ENCODE data around the gene SF3A1. TPM values are rescaled to one million over a fixed set of nuclear protein-coding genes. Genes with fewer than 3 reads are reported as not detected.

SF3A1 gene
- total and polyA plus RNA-seq, 2 of the 13 experiments (the other 11 are each of a cell fraction or from before 2014, with no cell fraction given), result 10.0 to 22.0 TPM

GRCh38 chr22:30310881-30311771 lies 45.6 kb downstream of the SF3A1 start:
- Histone ChIP-seq H3K4me2 (ENCODE audit: low read depth, low read length) (no peak overlapping the region), H3K27me3 (ENCODE audit: control insufficient read depth in 1 of 2, insufficient read depth in 2 of 2, low read length in 2 of 2) (no peaks in the 10 kb centered on the region), H4K20me1 (ENCODE audit: insufficient read depth, low read length) (no peaks in the 10 kb centered on the region), H3K4me3 (replicated peaks in 1 of 3; ENCODE audit: insufficient read depth in 1 of 3, low read depth in 2 of 3, low read length in 3 of 3) (no peak overlapping the region), H3K79me2 (ENCODE audit: insufficient read depth, low read length) (no peaks in the 10 kb centered on the region), H2AFZ (ENCODE audit: low read length) (no peak overlapping the region), H3K9ac (ENCODE audit: insufficient read depth, low read depth, low read length) (no peak overlapping the region), H3K27ac (ENCODE audit: extremely low read length, insufficient read depth, low read length) (no peak overlapping the region), H3K4me1 (ENCODE audit: insufficient read depth, low read length) (peaks cover 10% of the 10 kb centered on the region), H3K9me3 (ENCODE audit: low read length) (no peaks in the 10 kb centered on the region), H3K36me3 (replicated peaks in 1 of 2; ENCODE audit: control insufficient read depth in 1 of 2, insufficient read depth in 2 of 2, low read length in 2 of 2) (no peaks in the 10 kb centered on the region)
- DNase-seq (ENCODE audit: low spot score), result no peak
- POLR2A ChIA-PET, result interaction anchor here (0.6 to 1.1 kb wide), 2 partner anchors 46 to 97 kb away, joined by 3 read pairs; partner anchors contain the start of genes CCDC157 and SF3A1
- 94% methylated on average over 6 of the region's 8 CpGs for WGBS (ENCODE audit: low lambda C conversion rate)
- CTCF ChIA-PET (ENCODE audit: low intra/inter-chr PET ratio, low total read pairs), result no interaction called here
- no peak for FAIRE-seq
- in situ Hi-C loops (cut with HindIII; ENCODE audit: extremely low pct_ligation_motif_present, low pct_unique_long_range_greater_than_20kb) (no loop called here), intact Hi-C loops (cut with micrococcal nuclease; ENCODE audit: unreplicated experiment) (no loop called here)
- BruUV-seq (replicated peaks), result no TSS peak
- TF ChIP-seq ZMYM2 (CRISPR knock-in tag; IDR thresholded peaks at IDR 0.05) (no peak), TCF7 (IDR thresholded peaks at IDR 0.05; ENCODE audit: low read depth) (no peak), USF2 (IDR thresholded peaks at IDR 0.05; ENCODE audit: low read depth, low read length) (no peak), USF2 (CRISPR knock-in tag; IDR thresholded peaks at IDR 0.05; ENCODE audit: borderline replicate concordance) (no peak), RNF2 (conservative IDR thresholded peaks at IDR 0.05; ENCODE audit: low read depth) (no peak), MLLT10 (CRISPR knock-in tag; IDR thresholded peaks at IDR 0.05) (no peak), HHEX (CRISPR knock-in tag; IDR thresholded peaks at IDR 0.05) (no peak), ZZZ3 (CRISPR knock-in tag; IDR thresholded peaks at IDR 0.05; ENCODE audit: borderline replicate concordance) (no peak), ZNF746 (CRISPR knock-in tag; IDR thresholded peaks at IDR 0.05) (no peak), HCFC1 (IDR thresholded peaks at IDR 0.05; ENCODE audit: low read depth, low read length) (no peak), SMYD3 (CRISPR knock-in tag; IDR thresholded peaks at IDR 0.05) (no peak), ZNF24 (IDR thresholded peaks at IDR 0.05) (no peak), ZFP36L2 (CRISPR knock-in tag; IDR thresholded peaks at IDR 0.05) (no peak), FOSL1 (CRISPR knock-in tag; IDR thresholded peaks at IDR 0.05; ENCODE audit: borderline replicate concordance) (no peak), ATF5 (CRISPR knock-in tag; IDR thresholded peaks at IDR 0.05; ENCODE audit: low read depth) (no peak), ZBTB44 (CRISPR knock-in tag; IDR thresholded peaks at IDR 0.05) (no peak), CBX5 (CRISPR knock-in tag; IDR thresholded peaks at IDR 0.05; ENCODE audit: borderline replicate concordance) (no peak), SNRNP70 (IDR thresholded peaks at IDR 0.05; ENCODE audit: low read depth, low read length) (no peak), GTF3A (CRISPR knock-in tag; conservative IDR thresholded peaks at IDR 0.05) (no peak), ZNF607 (CRISPR knock-in tag; IDR thresholded peaks at IDR 0.05; ENCODE audit: borderline replicate concordance) (no peak)
- peak; percentile 51; the same call in 2 of the 3 replicates for ATAC-seq
